B cell (primary cell): ENCODE results near the gene OTOF. TPM values are rescaled to one million over a fixed set of nuclear protein-coding genes. Genes with fewer than 3 reads are reported as not detected.

Experiments
- ATAC-seq: fragments of 200-7000 bp; cut with Tn5 transposase; one replicate; pipeline ENCODE4 v1.10.0; 2021; ENCODE audit warnings: low read depth, mild to moderate bottlenecking, moderate number of reproducible peaks, moderate library complexity
- CTCF ChIA-PET: fragments of 350-600 bp; sonication (Branson Sonifier 250); formaldehyde crosslinking; loops from one replicate; lab custom pipeline; 2021; ENCODE audit warnings: antibody characterized with exemption, inconsistent platforms; lab: Charles Lee
- POLR2A ChIA-PET: fragments of 350-600 bp; sonication (Branson Sonifier 250); formaldehyde crosslinking; loops from one replicate; lab custom pipeline; 2021; ENCODE audit warnings: antibody characterized with exemption; lab: Charles Lee
- DNase-seq: peaks from one replicate; pipeline ENCODE4 v3.0.0; 2013
- H2AFZ ChIP-seq: 2 replicates; pipeline ENCODE4 v1.6.1; 2012; ENCODE audit warnings: mild to moderate bottlenecking, low read depth, low read length; ENCODE audit not compliant: insufficient read depth, poor library complexity, severe bottlenecking
- H3K27ac ChIP-seq, 2 donors: 1 replicate in 1 of 2; 2 replicates in 1 of 2; pipeline ENCODE4 v1.5.1; 2012 to 2013; ENCODE audit warnings: low read length in 2 of 2, mild to moderate bottlenecking in 2 of 2, moderate library complexity in 1 of 2
- H3K27me3 ChIP-seq, 4 experiments: fragments of 200-600 bp in 1 of 4; sonication (generic) in 1 of 4; replicated peaks in 1 of 4; 1 replicate in 2 of 4; 2 replicates in 2 of 4; pipeline versions ENCODE4 v1.6.1 to v1.7.0; 2013 to 2016; ENCODE audit warnings: low read length in 3 of 4, mild to moderate bottlenecking in 2 of 4, mixed read lengths in 1 of 4, moderate library complexity in 1 of 4; ENCODE audit not compliant: insufficient read depth in 4 of 4, control insufficient read depth in 3 of 4; ENCODE audit errors: control extremely low read depth in 1 of 4
- H3K36me3 ChIP-seq, 2 experiments: replicated peaks in 1 of 2; 1 replicate in 1 of 2; 2 replicates in 1 of 2; pipeline versions ENCODE4 v1.6.1 to v1.7.1; 2013; ENCODE audit warnings: low read length in 1 of 2; ENCODE audit not compliant: insufficient read depth in 2 of 2, control insufficient read depth in 1 of 2; ENCODE audit errors: control extremely low read depth in 1 of 2, extremely low read depth in 1 of 2
- H3K4me1 ChIP-seq, 2 donors: fragments of 200-600 bp in 1 of 2; sonication (generic) in 1 of 2; 1 replicate in 1 of 2; 2 replicates in 1 of 2; pipeline versions ENCODE4 v1.5.1 to v1.6.1; 2013 to 2017; ENCODE audit warnings: low read length in 2 of 2; ENCODE audit not compliant: control insufficient read depth in 2 of 2, insufficient read depth in 2 of 2
- H3K4me2 ChIP-seq: replicated peaks from 2 replicates; pipeline ENCODE3; 2012; ENCODE audit warnings: mild to moderate bottlenecking, low read depth, low read length; ENCODE audit not compliant: poor library complexity, severe bottlenecking
- H3K4me3 ChIP-seq, 5 experiments: fragments of 200-600 bp in 1 of 5; sonication (generic) in 1 of 5; 1 replicate in 3 of 5; 2 replicates in 2 of 5; pipeline versions ENCODE4 v1.5.1 to v1.7.0; 2011 to 2016; ENCODE audit warnings: low read length in 4 of 5, mild to moderate bottlenecking in 4 of 5, low read depth in 2 of 5, control low read depth in 1 of 5, moderate library complexity in 1 of 5; ENCODE audit not compliant: insufficient read depth in 1 of 5; ENCODE audit errors: control extremely low read depth in 1 of 5, extremely low read depth in 1 of 5
- H3K79me2 ChIP-seq: fragments of 200-600 bp; sonication (generic); one replicate; pipeline ENCODE4 v1.6.0; 2016; ENCODE audit warnings: low read length; ENCODE audit not compliant: control insufficient read depth, insufficient read depth
- H3K9ac ChIP-seq: fragments of 200-600 bp; sonication (generic); 2 replicates; pipeline ENCODE4 v1.6.1; 2017; ENCODE audit warnings: mild to moderate bottlenecking, low read length, moderate library complexity
- H3K9me3 ChIP-seq, 3 donors: one replicate each; pipeline versions ENCODE4 v1.6.1 to v1.7.1; 2013; ENCODE audit warnings: low read length in 2 of 3; ENCODE audit not compliant: control insufficient read depth in 2 of 3, insufficient read depth in 1 of 3; ENCODE audit errors: control extremely low read depth in 1 of 3
- H4K20me1 ChIP-seq: 2 replicates; pipeline ENCODE4 v1.6.0; 2012; ENCODE audit warnings: mild to moderate bottlenecking, low read length; ENCODE audit not compliant: insufficient read depth, control insufficient read depth, poor library complexity, severe bottlenecking
- H3K27ac Mint-ChIP-seq: one replicate; pipeline ENCODE4 v1.8.0; 2021; ENCODE audit warnings: mixed read lengths
- H3K27me3 Mint-ChIP-seq: one replicate; pipeline ENCODE4 v1.8.0; 2021; ENCODE audit warnings: mixed read lengths
- H3K4me1 Mint-ChIP-seq: one replicate; pipeline ENCODE4 v1.8.0; 2021; ENCODE audit warnings: mixed read lengths
- H3K4me3 Mint-ChIP-seq: one replicate; pipeline ENCODE4 v1.8.0; 2021; ENCODE audit warnings: mixed read lengths
- H3K9me3 Mint-ChIP-seq: one replicate; pipeline ENCODE4 v1.8.0; 2022; ENCODE audit warnings: mixed read lengths; ENCODE audit not compliant: insufficient read depth
- EZH2 ChIP-seq: IDR thresholded peaks from 2 replicates; pipeline ENCODE4 v1.6.1; 2012; ENCODE audit warnings: borderline replicate concordance, low read depth, mild to moderate bottlenecking, moderate library complexity, low read length; ENCODE audit not compliant: insufficient read depth, poor library complexity, severe bottlenecking
- WGBS: methylation state at CpG from one replicate; pipeline ENCODE4 v1.1.5; 2013; ENCODE audit warnings: missing lambda C conversion rate; ENCODE audit not compliant: insufficient coverage; 5-methylcytosine and 5-hydroxymethylcytosine counted together
- intact Hi-C: fragments of 100-400 bp; cut with micrococcal nuclease; formaldehyde crosslinking; loops from one replicate; pipeline ENCODE4 v1.10.0; 2022
- polyA plus RNA-seq: library from polyadenylated mRNA; depleted of rRNA; stranded (reverse); fragments of >200 nt; gene quantifications from 2 replicates; pipeline ENCODE4 v1.2.3, GENCODE V29; 2012
- total RNA-seq, 2 donors: library from RNA; stranded (reverse); fragments of 120-200 nt in 1 of 2; gene quantifications; 1 replicate in 1 of 2; 2 replicates in 1 of 2; pipeline versions ENCODE4 v1.2.3 to v1.2.4, GENCODE V29; 2013 to 2022
- TF ChIP-seq, protein P1 (sequence below): fragments of 200-600 bp; IDR thresholded peaks from one replicate; pipeline ENCODE4 v1.8.0; 2022; ENCODE audit warnings: antibody characterized with exemption, mild to moderate bottlenecking

OTOF gene
- total and polyA plus RNA-seq, 2 donors (not counting 1 experiment from before 2014, with no cell fraction given): not detected

DNA sequence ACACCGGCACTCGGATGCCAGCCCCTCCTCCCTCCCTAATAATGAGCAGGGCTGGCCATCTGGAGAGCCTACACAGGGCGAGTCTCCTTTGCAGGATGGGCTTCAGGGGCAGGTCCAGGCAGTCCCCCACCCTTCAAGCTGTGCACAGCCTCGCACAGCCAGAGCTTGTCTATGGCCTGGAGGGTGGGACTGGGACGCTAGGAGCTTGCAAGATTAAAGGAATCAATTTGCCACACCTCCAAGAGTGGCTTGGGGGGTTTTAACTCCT is 43.9 kb upstream of the OTOF start:
- H2AFZ ChIP-seq: no peak overlapping the region

DNA sequence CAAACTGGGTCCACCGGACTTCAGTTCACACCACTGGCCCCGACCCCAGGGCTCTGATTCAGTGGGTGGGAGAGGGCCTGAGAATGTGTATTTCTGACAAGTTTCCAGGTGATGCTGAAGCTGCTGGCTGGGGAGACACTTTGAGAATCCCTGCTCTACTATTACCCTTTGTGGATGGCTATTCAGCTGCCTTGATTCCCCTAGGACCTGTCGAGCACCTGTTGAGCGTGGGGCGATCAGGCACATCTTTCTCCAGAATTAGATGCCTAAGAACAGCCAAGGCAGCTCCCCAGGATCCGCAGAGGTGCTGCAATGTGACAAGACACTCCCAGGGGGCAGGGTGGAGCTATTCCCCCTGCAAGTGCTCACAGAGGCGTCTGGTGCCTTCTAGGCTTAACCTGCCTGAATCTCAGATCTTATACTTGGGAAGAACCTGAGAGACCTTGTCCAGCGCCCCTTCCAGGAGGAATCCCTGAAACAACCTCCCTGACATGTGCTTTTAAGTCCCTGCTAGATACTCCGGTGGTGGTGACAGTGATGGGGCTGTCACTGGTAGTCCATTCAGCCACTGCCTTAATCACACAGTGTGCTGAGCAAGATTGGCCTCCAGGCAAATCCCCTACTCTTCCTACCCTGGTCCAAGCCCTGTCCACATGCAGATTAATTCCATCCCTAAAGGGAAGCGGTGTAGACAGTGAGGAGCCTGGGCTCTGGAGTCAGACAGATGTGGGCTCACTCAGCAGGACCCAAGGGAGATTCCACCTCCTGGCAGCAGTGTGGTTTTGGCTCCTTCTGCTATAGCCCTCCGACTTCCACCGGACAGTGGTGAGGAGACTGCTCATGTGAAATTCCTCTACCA is 43.4 kb upstream of the OTOF start:
- Histone ChIP-seq H3K4me2 (no peak overlapping the region), H2AFZ (no peak overlapping the region), H3K27me3 (peaks cover 0 to 5% (median 0%) of the 10 kb centered on the region in 4 experiments), H3K79me2 (no peaks in the 10 kb centered on the region), H3K9ac (no peak overlapping the region), H3K4me3 (no peak overlapping the region), H3K27ac (no peak overlapping the region), H3K9me3 (no peaks in the 10 kb centered on the region), H4K20me1 (no peaks in the 10 kb centered on the region), H3K4me1 (no peaks in the 10 kb centered on the region), H3K36me3 (no peaks in the 10 kb centered on the region)
- ChIA-PET CTCF (no interaction called here), POLR2A (no interaction called here)
- Mint-ChIP-seq H3K4me1 (no peaks in the 10 kb centered on the region), H3K27me3 (peaks cover 6% of the 10 kb centered on the region), H3K4me3 (no peak overlapping the region), H3K27ac (no peak overlapping the region), H3K9me3 (no peaks in the 10 kb centered on the region)
- intact Hi-C loops: no loop called here
- DNase-seq: no peak
- WGBS: 74% methylated on average over 10 of the region's 12 CpGs
- TF ChIP-seq, protein P1, sequence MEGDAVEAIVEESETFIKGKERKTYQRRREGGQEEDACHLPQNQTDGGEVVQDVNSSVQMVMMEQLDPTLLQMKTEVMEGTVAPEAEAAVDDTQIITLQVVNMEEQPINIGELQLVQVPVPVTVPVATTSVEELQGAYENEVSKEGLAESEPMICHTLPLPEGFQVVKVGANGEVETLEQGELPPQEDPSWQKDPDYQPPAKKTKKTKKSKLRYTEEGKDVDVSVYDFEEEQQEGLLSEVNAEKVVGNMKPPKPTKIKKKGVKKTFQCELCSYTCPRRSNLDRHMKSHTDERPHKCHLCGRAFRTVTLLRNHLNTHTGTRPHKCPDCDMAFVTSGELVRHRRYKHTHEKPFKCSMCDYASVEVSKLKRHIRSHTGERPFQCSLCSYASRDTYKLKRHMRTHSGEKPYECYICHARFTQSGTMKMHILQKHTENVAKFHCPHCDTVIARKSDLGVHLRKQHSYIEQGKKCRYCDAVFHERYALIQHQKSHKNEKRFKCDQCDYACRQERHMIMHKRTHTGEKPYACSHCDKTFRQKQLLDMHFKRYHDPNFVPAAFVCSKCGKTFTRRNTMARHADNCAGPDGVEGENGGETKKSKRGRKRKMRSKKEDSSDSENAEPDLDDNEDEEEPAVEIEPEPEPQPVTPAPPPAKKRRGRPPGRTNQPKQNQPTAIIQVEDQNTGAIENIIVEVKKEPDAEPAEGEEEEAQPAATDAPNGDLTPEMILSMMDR: no peak
- TF ChIP-seq EZH2: no peak
- no peak for ATAC-seq

More for the DNA sequence above, 43.9 kb upstream of the OTOF start:
- Mint-ChIP-seq H3K4me3 (no peak overlapping the region), H3K9me3 (no peaks in the 10 kb centered on the region), H3K4me1 (no peaks in the 10 kb centered on the region), H3K27ac (no peak overlapping the region), H3K27me3 (peaks cover 6% of the 10 kb centered on the region)
- H3K9me3 ChIP-seq: no peaks in the 10 kb centered on the region
- H3K79me2 ChIP-seq: no peaks in the 10 kb centered on the region
- ChIA-PET POLR2A (no interaction called here), CTCF (no interaction called here)
- no peak overlapping the region for H3K4me2 ChIP-seq
- ATAC-seq (no peak), DNase-seq (no peak)
- intact Hi-C loops: no loop called here
- no peaks in the 10 kb centered on the region for H3K36me3 ChIP-seq
- H3K4me1 ChIP-seq: no peaks in the 10 kb centered on the region
- no peak overlapping the region for H3K9ac ChIP-seq
- WGBS: 86% methylated on average over 4 of the region's 5 CpGs
- H3K4me3 ChIP-seq: no peak overlapping the region
- H3K27me3 ChIP-seq: peaks cover 0 to 5% (median 0%) of the 10 kb centered on the region in 4 experiments
- no peaks in the 10 kb centered on the region for H4K20me1 ChIP-seq
- TF ChIP-seq, protein P1: no peak
- TF ChIP-seq EZH2: no peak
- H3K27ac ChIP-seq: no peak overlapping the region
